Measurements from ENCODE around the gene ITGAE. TPM values are rescaled to one million over a fixed set of nuclear protein-coding genes. Genes with fewer than 3 reads are reported as not detected.

Gene ITGAE
- total and polyA plus RNA-seq, 10 of the 15 experiments (the other 5 are each of a cell fraction or from before 2014, with no cell fraction given) = 13.1 to 161 (median 34.8) TPM

GRCh38 chr17:3845621-3846436 lies 44.8 kb upstream of the ITGAE start, which contains the start of gene NCBP3 (continued):
- TF ChIP-seq ZNF592 (IDR thresholded peaks at IDR 0.05) (peak; percentile 91), EZH2 (IDR thresholded peaks at IDR 0.05; ENCODE audit: borderline replicate concordance, control insufficient read depth, low read depth, low read length) (no peak), KAT2A (conservative IDR thresholded peaks at IDR 0.05; ENCODE audit: control insufficient read depth, low read depth, low read length) (no peak), CEBPB (IDR thresholded peaks at IDR 0.05; ENCODE audit: borderline replicate concordance in 1 of 2, low read depth in 2 of 2, low read length in 2 of 2) (peak in 1 of 2 experiments; percentile 18; a peak in 1 of 4 replicates), PBX3 (IDR thresholded peaks at IDR 0.05; ENCODE audit: insufficient replicate concordance, low read depth, low read length) (peak; percentile 5), ASH2L (IDR thresholded peaks at IDR 0.05; ENCODE audit: borderline replicate concordance, low read depth) (peak; percentile 86; the same call in 1 of the 2 replicates), LARP7 (IDR thresholded peaks at IDR 0.05) (peak; percentile 96), SIX5 (IDR thresholded peaks at IDR 0.05; ENCODE audit: low read depth, low read length, severe bottlenecking) (peak; percentile 58), MEF2A (IDR thresholded peaks at IDR 0.05; ENCODE audit: insufficient read depth, low read depth, low read length) (peak; percentile 82), RUNX3 (IDR thresholded peaks at IDR 0.05; ENCODE audit: low read length) (peak; percentile 94), CHD2 (IDR thresholded peaks at IDR 0.05; ENCODE audit: borderline replicate concordance, low read depth, low read length) (peak; percentile 64), ETV6 (conservative IDR thresholded peaks at IDR 0.05 in 1 of 2, IDR thresholded peaks at IDR 0.05 in 1 of 2; ENCODE audit: borderline replicate concordance in 1 of 2, low read depth in 1 of 2) (no peak), ATF2 (IDR thresholded peaks at IDR 0.05; ENCODE audit: low read length) (no peak), SP1 (IDR thresholded peaks at IDR 0.05; ENCODE audit: low read depth, low read length) (peak; percentile 75), MAX (IDR thresholded peaks at IDR 0.05; ENCODE audit: low read depth, low read length) (peak; percentile 49; the same call in 1 of the 2 replicates), IRF4 (IDR thresholded peaks at IDR 0.05; ENCODE audit: low read depth, low read length) (no peak), ZNF217 (IDR thresholded peaks at IDR 0.05) (no peak), MXI1 (IDR thresholded peaks at IDR 0.05; ENCODE audit: low read depth, low read length) (peak; percentile 72), DPF2 (IDR thresholded peaks at IDR 0.05) (peak; percentile 88), PAX5 (IDR thresholded peaks at IDR 0.05; ENCODE audit: borderline replicate concordance, low read depth, low read length) (peak; percentile 52; the same call in 1 of the 2 replicates)

Data from GM12878 (cell line).